Large intestine (tissue), 3 donors: ENCODE results near the gene SETBP1. TPM values are rescaled to one million over a fixed set of nuclear protein-coding genes. Genes with fewer than 3 reads are reported as not detected.

Experiments
- DNase-seq, 2 donors: peaks; one replicate each; pipeline versions ENCODE4 v3.0.0 to v3.0.0-alpha.2; 2013
- H3K27ac ChIP-seq: one replicate; pipeline ENCODE4 v1.5.1; 2013; ENCODE audit warnings: low read length
- H3K27me3 ChIP-seq: 2 replicates; pipeline ENCODE4 v1.6.1; 2013; ENCODE audit warnings: low read length; ENCODE audit not compliant: control insufficient read depth, insufficient read depth
- H3K36me3 ChIP-seq: 2 replicates; pipeline ENCODE4 v1.6.1; 2013; ENCODE audit warnings: low read length; ENCODE audit not compliant: control insufficient read depth, insufficient read depth
- H3K4me1 ChIP-seq: one replicate; pipeline ENCODE4 v1.6.1; 2013; ENCODE audit warnings: low read length; ENCODE audit not compliant: control insufficient read depth, insufficient read depth
- H3K4me3 ChIP-seq: one replicate; pipeline ENCODE4 v1.5.1; 2013; ENCODE audit warnings: low read length
- H3K9me3 ChIP-seq: one replicate; pipeline ENCODE4 v1.6.1; 2013; ENCODE audit warnings: mild to moderate bottlenecking, low read depth, low read length, moderate library complexity; ENCODE audit not compliant: control insufficient read depth
- WGBS: methylation state at CpG from one replicate; pipeline ENCODE4 v1.1.5; 2013; ENCODE audit warnings: low lambda C conversion rate; ENCODE audit not compliant: insufficient coverage; 5-methylcytosine and 5-hydroxymethylcytosine counted together
- polyA plus RNA-seq: library from polyadenylated mRNA; unstranded; fragments of 120-200 nt; gene quantifications from one replicate; pipeline ENCODE4 v1.2.1, GENCODE V29; 2013

The SETBP1 gene
- polyA plus RNA-seq, 1 donor = 6.7 TPM

- DNase-seq = no peak
- Histone ChIP-seq H3K4me1 (peaks cover 4% of the 10 kb centered on the region), H3K27me3 (no peaks in the 10 kb centered on the region), H3K4me3 (no peak overlapping the region), H3K36me3 (peaks cover 5% of the 10 kb centered on the region), H3K9me3 (no peaks in the 10 kb centered on the region), H3K27ac (no peak overlapping the region)
- WGBS = no CpG with 5 or more reads among the region's 1 CpG
These were observed 21.9 kb downstream of the SETBP1 start for GRCh38 chr18:44702594-44702993.

DNA sequence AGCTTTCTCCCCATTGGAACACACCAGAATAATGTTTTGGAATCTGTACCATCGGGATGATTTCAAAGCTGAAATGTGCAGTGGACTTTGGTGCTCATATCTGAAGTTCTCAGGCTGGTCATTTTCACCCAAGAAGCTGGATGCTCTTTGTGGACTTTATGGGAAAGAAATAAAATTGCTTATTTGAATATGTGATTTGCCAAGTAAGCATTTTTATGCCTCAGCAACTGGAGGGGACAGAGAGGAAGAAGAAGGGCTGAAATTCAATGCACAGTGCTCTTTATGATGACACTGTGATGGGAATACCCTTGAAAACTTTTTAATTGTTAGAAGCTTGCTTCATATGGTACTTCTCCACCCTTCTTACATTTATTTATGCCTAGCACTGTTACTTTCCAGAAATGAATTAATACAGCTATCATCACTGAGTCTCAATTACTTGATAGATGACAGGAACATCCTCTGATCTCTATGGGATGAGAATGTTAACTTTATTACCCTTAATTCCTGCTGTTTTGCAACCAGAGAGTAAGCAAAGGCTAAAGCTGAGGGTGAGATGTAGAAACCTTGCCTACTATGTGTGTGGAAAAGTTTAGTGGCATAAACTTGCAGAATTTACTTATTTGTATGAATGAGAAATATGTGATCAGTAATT, 23.6 kb downstream of the SETBP1 start:
- H3K27me3 ChIP-seq = no peaks in the 10 kb centered on the region
- DNase-seq = no peak
- H3K4me3 ChIP-seq = no peak overlapping the region
- H3K9me3 ChIP-seq = no peaks in the 10 kb centered on the region
- no CpG with 5 or more reads among the region's 1 CpG for WGBS
- H3K4me1 ChIP-seq = peaks cover 4% of the 10 kb centered on the region
- peaks cover 5% of the 10 kb centered on the region for H3K36me3 ChIP-seq
- no peak overlapping the region for H3K27ac ChIP-seq

GRCh38 chr18:44705075-44705675, 24.5 kb downstream of the SETBP1 start:
- Histone ChIP-seq H3K4me3 (no peak overlapping the region), H3K4me1 (peaks cover 4% of the 10 kb centered on the region), H3K27me3 (no peaks in the 10 kb centered on the region), H3K27ac (no peak overlapping the region), H3K9me3 (no peaks in the 10 kb centered on the region), H3K36me3 (peaks cover 5% of the 10 kb centered on the region)
- DNase-seq = no peak
- no CpG with 5 or more reads among the region's 2 CpGs for WGBS

- WGBS = 68% methylated on average over 6 of the region's 9 CpGs
- H3K9me3 ChIP-seq = no peaks in the 10 kb centered on the region
- H3K27ac ChIP-seq = no peak overlapping the region
- H3K36me3 ChIP-seq = peaks cover 9% of the 10 kb centered on the region
- H3K4me1 ChIP-seq = no peaks in the 10 kb centered on the region
- no peak overlapping the region for H3K4me3 ChIP-seq
- DNase-seq = no peak
- H3K27me3 ChIP-seq = no peaks in the 10 kb centered on the region
These were observed 27.9 kb downstream of the SETBP1 start for GRCh38 chr18:44708451-44709083.

DNA sequence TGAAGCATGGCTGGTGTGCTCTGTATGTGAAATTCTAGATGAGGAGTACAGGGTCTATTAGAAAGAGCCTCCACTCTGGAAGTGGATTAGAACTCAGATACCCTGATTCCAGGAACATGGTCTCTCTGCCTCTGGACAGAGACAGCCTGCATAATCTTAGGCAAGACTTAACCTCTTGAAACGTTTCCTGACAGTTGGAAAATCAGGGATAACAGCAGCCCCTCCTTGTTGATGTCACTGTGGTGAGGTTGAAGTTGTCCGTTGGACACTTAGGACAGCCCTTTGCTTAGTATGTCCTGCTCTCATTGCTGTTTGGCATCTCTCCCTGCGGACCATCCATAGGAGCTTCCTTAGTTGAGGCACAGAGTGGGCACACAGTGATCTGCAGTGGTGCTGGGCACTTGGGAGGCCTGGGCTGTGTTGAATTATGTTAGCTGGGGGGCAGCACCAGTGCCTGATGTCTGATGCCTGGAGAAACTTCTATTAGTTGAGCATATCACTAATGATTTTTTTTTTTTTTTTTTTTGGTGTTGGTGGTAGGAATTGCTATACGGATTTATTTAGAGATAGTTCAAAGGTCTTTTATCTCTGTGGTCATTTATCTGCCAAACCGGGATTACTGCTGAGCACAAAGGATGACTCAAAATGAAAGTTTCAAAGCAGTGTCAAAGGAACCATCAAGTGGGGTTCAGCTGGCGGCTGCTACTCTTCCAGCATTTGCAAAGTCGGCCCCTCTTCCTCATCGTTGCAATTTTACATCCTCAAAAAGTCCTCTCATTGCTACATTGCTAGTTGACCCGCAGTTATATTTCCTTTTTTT, 28.8 kb downstream of the SETBP1 start:
- Histone ChIP-seq H3K4me1 (no peaks in the 10 kb centered on the region), H3K4me3 (no peak overlapping the region), H3K27me3 (no peaks in the 10 kb centered on the region), H3K9me3 (no peaks in the 10 kb centered on the region), H3K27ac (no peak overlapping the region), H3K36me3 (peaks cover 7% of the 10 kb centered on the region)
- DNase-seq = no peak
- WGBS = 67% methylated on average over 3 of the region's 9 CpGs

- Histone ChIP-seq H3K36me3 (peaks cover 9% of the 10 kb centered on the region), H3K9me3 (no peaks in the 10 kb centered on the region), H3K4me3 (no peak overlapping the region), H3K27ac (no peak overlapping the region), H3K27me3 (no peaks in the 10 kb centered on the region), H3K4me1 (no peaks in the 10 kb centered on the region)
- WGBS = 90% methylated on average over 2 of the region's 8 CpGs
- DNase-seq = no peak
These were observed 30.2 kb downstream of the SETBP1 start for GRCh38 chr18:44710931-44711330.

DNA sequence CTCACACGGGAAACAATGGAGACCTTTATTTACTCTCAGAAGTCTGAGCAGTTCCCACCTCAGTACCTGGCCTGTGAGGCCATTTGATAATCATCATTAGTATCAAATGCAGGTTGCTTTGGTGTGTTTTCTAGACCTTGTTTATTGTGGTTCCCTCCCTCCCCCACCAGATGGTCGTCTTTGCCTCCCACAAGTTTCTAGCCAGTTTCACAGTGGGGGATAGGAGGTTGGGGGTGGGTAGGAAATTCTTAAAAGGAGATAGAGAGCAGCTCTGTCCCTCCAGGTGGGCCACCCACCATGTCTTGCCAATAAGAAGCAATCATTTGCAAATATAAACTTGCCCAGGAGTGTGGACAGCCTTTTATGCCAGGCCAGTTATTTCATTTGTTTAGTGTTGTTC, 31.3 kb downstream of the SETBP1 start:
- Histone ChIP-seq H3K27me3 (no peaks in the 10 kb centered on the region), H3K4me1 (no peaks in the 10 kb centered on the region), H3K27ac (no peak overlapping the region), H3K4me3 (no peak overlapping the region), H3K9me3 (no peaks in the 10 kb centered on the region), H3K36me3 (peaks cover 11% of the 10 kb centered on the region)
- WGBS = no CpG with 5 or more reads among the region's 2 CpGs
- no peak for DNase-seq

DNA sequence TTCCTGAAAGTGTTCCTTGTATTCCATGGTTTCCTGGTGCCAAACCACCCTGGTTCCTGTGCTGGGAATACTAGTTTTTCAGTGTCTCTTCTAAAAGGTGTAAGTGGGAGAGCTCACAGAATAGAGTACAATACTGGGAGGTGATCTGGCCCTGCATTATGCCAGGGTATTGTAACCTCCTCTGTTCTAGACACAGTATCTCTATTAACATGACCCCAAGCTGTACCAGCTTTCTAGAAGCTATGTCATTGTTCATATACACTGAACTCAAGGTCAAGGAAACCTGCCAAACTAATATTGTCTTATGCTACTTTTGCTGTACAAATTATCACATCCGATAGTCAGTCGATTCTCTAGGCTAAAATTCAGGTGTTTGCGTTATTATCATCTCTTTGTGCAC, 32.7 kb downstream of the SETBP1 start:
- no peaks in the 10 kb centered on the region for H3K9me3 ChIP-seq
- WGBS = 100% methylated on average over 2 of the region's 3 CpGs
- no peaks in the 10 kb centered on the region for H3K4me1 ChIP-seq
- H3K4me3 ChIP-seq = no peak overlapping the region
- no peak overlapping the region for H3K27ac ChIP-seq
- DNase-seq = no peak
- no peaks in the 10 kb centered on the region for H3K27me3 ChIP-seq
- peaks cover 10% of the 10 kb centered on the region for H3K36me3 ChIP-seq

- WGBS = no CpG with 5 or more reads among the region's 9 CpGs
- no peak for DNase-seq
- no peaks in the 10 kb centered on the region for H3K9me3 ChIP-seq
- H3K27me3 ChIP-seq = no peaks in the 10 kb centered on the region
- H3K36me3 ChIP-seq = peaks cover 10% of the 10 kb centered on the region
- H3K27ac ChIP-seq = no peak overlapping the region
- peaks cover 2% of the 10 kb centered on the region for H3K4me1 ChIP-seq
- no peak overlapping the region for H3K4me3 ChIP-seq
These were observed 33.7 kb downstream of the SETBP1 start for GRCh38 chr18:44714376-44714775.

DNA sequence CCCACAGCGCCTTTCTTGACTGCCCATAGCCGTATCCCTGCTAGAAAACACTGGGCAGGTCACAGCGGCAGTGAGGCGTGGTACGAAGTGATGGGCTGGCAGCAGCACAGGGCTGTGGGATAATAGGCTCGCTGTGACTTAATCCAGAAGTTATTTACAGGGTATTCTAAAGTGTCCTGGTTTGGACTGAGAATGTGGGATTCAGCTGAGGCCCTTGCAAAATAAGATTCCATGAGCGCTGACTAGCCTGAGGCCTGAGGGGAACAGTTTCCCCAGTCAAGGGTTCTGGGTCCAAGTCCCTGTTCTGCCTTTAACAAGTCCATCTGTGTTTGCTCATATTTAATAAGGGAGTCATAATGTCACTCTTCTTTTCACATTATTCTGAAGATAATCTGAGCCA, 34.6 kb downstream of the SETBP1 start:
- Histone ChIP-seq H3K4me1 (peaks cover 8% of the 10 kb centered on the region), H3K9me3 (no peaks in the 10 kb centered on the region)
- no CpG with 5 or more reads among the region's 7 CpGs for WGBS

More for the DNA sequence above, 34.6 kb downstream of the SETBP1 start:
- Histone ChIP-seq H3K4me3 (no peak overlapping the region), H3K27ac (no peak overlapping the region), H3K36me3 (peaks cover 10% of the 10 kb centered on the region), H3K27me3 (no peaks in the 10 kb centered on the region)
- DNase-seq = no peak
